NCI-H1417 treated with DMSO at 0.1 percent for 48 hours (cell line): ENCODE results near the gene VAV2.

Experiments
- DNase-seq: peaks from one replicate; lab custom pipeline; 2025; lab: John Stamatoyannopoulos, UW

VAV2 gene

DNA sequence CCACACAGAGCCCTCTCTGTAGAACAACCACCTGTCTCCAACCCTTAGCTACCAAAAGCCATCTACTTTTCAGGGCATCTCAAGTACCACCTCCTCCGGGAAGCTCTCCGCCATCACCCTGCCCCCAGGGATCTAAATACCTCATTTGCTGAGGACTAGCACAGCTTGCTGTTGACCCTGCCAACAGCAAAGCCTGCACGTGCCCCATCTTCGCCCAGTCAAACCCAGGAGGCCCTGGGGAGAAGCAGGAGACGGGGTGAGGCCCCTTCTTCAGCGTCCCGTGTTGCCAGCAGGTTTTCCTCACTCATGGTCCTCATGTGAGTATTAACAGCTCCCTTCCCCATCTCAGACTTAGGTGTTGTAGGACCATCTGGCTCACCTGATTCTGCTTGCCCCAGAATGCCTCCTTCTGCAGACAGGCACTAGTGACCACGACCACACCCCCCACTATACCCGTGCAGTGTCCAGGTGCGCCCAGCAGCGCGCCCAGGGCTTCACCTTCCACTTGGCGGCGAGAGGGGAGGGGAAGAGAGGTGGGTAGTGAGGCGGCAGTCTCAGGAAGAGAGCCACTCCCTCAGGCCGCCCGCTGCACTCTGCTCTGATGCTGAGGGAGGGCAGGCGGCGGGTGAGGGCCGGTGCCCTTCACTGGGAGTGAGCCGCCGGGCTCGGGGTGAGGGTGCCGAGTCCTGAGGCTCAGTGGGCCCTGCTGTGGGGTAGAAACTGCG is 11.1 kb downstream of the VAV2 start:
- no peak for DNase-seq

DNA sequence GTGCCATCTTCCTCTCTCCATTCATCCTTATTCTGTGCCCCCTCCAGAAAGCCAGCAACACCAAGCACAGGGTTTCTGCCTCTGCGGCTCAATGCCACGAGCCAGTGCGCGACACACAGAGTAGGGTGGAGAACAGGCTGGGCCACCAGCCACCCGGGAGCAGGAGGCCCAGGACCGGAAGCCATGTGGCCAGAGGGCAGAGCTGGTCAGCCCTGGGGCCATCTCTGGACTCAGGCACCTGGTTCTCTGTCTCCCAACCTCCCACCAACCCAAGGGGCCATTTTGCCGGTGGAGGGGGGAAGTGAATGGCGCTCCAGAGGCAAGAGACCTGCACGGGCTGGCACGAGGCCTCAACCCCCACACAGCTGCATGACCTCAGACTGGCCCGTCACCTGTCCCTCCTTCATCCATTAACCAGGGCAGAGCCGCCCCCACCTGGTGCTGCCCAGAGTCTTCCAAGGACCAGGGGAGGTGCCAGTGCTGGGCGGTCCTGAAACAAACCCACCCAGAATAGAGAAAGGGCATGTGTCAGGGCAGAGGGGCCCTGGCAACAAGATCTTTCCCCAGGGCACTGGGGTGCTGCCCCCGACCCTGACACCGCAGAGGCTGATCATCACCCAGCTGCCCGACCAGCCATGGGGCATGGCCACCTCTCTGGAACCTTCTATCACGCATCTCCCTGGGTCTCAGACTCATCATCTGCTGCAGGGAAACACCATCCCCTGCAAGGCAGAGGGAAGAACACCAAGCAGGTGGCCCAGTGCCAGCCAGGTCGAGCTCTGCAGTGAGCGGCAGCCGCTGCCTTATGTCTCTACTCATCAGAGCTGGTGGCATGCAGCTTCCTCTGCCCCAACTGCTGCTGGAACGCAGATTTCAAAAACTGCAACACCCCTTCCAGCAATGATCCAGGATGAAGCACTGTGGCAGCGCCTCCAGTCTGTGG is 11.9 kb downstream of the VAV2 start:
- no peak for DNase-seq

DNA sequence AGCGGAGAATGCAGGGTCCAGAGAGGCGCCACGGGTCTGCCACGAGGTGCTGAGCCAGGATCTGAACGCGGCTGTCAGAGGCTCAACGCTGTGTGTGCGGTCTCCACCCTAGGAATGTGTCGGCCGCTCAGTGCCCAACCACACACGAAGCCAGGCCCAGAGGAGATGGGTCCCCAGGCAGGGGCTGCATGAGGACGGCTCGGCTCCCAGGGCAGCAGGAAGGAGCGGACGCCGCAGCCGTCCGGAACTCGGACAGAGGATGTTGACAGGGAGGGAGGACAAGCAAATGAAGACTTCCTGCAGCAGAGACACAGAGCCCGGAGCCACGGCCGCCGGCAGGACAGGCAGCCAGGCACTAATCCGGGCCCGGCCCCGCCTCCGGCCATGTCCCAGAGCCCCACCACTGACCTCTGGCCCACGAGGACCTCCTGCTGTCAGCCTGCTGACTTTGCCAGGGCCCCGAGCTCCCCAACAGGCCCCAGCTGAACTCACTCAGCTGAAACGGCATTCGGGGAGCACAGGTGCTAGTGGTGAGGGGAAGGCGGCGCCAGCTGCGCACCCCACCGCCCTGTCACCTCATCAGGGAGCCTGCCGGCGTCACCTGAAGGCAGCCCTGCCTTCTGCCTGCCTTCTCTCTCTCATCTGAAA is 12.7 kb downstream of the VAV2 start:
- no peak for DNase-seq

DNA sequence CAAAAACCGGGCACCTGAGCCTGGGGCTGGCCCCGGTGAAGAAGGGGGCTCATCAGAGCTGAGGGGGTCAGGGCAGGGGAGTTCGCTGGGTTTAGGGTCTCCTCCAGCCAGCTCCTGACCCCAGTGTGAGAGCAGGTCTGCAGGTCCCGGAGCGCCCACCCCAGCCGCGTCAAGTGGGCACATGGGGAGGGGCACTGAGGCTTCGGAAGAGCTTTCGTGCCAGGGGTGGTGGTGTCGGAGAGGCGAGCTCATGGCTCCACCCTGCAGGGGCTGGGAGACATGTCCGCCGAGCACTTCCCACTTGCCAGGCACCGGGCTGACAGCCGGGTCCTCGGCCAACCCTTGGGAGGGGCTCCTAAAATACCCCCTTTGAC is 13.2 kb downstream of the VAV2 start:
- no peak for DNase-seq

DNA sequence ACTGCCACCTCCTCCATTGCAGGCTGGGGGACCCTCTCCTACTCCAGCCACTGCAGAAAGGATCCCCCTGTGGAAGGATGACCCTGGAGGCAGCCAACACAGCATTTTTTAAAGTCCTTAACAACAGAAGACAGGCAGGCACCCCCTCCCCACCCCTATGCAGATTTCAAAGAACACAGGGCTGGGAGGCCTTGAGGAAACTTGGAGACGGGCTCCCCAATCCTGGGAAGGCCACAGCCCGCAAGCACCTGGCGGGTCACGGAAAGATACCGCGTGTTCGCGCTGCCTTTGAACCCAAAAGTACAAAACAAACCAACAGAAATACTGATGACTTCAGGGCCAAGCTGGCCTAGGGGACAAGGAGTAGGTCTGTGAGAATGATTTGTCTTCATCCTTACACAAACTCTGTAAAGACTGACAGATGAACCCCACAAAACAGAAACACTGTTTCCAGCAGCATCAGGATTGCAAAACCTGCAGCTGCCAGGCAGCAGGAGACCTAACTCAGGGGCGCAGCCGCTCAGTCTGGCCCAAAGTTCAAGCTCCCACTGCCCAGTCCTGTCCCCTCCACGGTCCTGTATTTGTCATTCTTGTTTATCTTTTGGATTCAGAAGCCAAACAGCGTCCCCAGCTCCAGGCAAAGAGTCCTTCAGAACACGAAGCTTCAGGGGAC is 13.8 kb downstream of the VAV2 start:
- no peak for DNase-seq

DNA sequence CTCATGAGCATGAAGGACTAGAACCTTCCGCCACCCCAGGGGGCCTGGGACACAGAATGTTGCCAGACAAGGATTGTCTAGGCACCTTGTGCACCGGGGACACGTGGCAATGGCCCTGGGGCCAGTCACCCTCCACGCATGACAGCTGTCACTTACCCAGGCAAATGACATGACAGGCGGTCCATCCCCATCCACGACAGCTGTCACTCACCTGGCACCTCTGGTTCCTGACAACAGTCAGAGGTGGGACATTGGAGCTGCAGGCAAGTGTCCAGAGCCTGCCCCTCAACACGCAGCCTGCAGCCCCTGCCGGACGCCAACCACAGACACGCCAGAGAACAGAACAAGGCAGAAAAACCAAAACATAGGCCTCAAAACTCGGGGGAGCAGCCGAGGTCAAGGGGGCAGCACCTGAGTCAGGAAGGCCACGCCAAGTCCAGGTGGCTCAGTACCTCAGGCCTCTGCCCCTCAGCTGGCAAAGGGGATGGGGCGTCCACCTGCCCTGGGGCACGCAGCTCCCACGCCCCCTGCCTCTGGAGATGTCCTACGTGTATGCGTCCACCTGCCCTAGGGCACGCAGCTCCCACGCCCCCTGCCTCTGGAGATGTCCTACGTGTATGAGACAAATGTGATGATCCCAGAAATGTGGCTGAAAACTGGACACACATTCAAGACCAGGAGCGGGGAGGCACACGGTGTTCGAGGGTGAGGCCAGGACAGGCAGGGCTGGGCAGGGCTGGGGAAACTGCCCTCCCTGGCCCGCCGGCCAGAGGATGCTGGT is 14.5 kb downstream of the VAV2 start:
- DNase-seq: no peak

DNA sequence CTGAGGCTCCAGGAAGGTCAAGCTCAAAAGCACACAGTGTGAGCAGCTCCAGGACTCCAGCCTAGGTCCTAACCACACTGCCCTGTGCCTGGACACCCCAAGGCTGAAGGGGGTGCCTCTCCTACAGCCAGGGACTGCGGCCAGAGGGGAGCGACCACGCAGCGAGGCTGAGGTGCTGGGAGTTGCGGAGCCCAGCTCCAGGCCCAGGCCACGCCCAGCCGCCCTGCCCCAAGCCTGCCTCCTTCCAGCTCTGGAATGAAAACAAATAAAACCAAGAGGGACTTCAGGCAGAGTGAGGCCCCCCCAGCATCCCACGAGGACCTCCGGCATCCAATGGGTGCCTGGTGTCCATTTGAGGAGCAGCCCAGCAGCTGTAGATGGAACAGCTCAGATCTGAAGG is 15.2 kb downstream of the VAV2 start:
- DNase-seq: no peak

DNA sequence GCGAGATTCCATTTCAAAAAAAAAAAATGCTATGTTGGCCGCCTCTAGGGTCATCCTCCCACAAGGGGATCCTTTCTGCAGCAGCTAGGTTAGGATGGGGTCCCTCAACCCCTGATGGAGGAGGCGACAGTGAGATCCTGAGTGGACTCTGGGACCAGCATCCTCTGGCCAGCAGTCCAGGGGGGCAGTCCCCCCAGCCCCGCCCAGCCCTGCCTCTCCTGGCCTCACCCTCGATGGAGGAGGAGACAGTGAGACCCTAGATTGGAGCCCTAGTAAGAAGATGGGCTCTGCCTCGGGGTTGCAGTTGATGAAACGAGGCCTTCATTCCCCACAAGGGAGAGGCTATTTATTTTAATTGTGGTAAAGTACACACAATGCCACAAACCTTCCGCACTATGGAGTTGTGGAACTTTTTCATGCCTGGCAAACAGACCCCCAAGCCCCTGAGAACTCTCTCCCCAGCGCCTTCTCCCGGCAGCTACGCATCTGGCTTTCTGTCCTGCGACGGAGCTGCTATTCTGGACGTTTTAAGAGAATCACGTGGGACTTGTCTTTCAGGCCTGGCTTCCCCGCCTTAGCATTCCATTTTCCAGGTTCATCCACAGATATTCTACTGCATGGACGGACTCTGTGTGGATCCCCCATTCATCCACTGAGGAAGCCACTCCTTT is 15.8 kb downstream of the VAV2 start:
- DNase-seq: no peak

DNA sequence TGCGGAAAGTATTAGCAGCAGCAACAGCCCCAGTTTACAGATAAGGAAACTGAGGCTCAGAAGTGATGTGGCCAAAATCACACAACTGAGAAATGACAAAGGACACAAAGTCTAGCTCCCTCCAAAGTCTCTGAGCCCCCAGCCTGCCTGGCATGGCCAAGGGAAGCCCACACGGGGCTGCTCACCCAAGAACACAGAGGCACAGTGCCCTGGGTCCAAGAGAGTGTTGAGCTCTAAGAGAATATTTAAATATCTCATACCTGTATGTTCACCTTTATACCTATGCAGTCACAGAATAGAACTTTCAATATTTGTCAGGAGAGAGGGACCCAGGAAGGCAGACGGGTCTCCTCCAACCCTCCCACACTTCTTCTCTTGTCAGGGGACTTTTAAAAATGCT is 16.6 kb downstream of the VAV2 start:
- DNase-seq: no peak

DNA sequence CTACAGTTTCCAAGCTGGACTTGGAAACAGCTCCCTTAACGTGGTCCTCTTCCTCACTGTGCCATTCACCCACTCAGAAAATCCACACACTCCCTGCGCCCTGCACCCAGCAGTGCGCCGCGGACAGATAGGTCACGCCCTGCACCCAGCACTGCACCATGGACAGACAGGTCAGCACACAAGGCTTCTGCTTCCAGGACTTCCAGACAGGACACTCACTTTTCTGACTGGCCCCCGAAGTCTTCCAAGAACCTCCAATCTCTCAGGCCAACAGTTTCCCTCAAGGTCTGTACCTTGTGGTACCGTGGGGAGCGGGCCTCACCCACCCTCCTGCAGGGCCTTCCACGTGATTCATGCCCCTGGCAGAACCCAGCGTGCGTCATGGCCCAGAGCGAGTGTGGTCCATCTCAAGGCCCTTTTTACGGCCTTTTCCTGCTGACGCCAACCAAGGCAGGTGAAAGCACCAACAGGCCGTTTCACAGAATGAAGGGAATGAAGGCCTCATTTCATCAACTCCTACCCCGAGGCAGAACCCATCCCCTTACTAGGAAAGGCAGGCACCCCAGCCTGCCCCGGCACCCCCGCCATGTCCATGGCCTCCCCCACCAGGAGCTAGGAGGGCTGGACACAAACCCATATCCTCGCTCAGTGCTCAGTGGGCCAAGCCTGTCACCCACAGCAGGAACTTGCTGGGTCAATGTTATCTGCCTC is 17.3 kb downstream of the VAV2 start:
- DNase-seq: no peak

DNA sequence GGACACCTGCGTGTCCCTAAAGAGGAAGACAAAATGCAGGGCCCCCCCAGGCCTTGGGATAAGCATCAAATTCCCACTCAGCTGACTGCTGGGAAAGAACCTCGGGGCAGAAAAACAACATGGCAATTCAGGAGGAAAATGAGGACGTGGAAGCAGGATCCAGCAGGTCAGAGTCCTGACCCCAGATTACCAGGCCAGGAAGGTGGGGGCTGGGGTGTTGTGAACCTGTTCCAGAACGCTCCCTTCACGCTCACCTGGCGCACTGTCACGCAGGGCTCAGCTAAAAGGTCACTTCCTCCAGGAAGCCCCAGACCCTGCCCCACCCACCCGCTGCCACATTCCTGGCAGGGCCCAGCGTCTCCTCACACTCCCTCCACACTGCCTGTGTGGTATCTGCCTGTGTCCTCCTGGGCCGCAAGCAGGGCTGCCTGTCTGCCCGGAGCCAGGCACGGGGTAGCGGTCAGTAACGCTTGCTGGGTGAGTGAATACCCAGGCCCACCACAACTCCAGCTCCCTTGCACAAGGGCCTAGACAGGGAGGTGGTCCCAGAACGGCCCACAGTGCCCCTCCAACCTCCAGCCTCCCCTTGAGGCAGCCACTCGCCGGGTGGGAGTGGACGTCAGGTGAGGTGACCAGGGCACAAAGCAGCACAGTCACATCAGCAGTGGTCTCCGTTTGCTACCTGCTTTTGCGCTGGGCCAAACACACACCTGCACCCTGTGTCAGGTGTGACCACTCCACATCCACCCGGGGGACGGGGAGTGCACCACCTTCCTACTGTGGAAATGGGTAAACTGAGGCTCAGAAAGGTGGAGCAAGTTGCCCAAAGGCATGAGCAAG is 18.1 kb downstream of the VAV2 start:
- DNase-seq: no peak

DNA sequence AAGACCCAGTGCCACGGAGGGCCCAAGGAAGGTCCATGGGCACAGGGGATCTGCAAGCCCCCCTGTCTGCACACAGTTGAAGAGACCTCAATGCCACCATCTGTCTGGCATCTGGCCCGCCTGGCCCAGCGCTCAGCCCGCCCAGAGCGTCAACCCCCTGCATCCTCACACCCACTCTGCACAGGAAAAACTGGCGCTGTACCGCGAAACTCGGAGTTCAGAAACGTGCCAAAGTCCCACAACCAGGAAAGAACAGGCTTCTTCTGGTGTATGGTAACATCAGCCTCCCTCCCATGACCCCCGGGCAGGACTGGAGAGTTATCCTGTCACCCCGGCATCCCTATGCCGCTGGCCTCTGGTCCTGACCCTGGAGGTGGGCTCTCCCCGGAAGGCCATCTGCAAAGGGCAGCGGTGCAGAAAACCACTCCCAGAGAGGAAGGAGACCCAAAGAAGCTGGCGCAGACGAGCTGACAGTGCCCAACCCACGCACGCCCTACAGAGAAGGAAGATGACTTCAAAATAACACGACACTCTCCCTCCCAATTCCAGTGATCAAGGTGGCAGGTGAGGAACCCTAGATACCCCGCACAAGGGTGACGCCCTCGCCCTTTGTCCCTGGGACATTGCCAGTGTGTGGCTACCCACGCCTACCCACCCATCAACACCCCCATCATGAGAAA is 18.9 kb downstream of the VAV2 start:
- no peak for DNase-seq

DNA sequence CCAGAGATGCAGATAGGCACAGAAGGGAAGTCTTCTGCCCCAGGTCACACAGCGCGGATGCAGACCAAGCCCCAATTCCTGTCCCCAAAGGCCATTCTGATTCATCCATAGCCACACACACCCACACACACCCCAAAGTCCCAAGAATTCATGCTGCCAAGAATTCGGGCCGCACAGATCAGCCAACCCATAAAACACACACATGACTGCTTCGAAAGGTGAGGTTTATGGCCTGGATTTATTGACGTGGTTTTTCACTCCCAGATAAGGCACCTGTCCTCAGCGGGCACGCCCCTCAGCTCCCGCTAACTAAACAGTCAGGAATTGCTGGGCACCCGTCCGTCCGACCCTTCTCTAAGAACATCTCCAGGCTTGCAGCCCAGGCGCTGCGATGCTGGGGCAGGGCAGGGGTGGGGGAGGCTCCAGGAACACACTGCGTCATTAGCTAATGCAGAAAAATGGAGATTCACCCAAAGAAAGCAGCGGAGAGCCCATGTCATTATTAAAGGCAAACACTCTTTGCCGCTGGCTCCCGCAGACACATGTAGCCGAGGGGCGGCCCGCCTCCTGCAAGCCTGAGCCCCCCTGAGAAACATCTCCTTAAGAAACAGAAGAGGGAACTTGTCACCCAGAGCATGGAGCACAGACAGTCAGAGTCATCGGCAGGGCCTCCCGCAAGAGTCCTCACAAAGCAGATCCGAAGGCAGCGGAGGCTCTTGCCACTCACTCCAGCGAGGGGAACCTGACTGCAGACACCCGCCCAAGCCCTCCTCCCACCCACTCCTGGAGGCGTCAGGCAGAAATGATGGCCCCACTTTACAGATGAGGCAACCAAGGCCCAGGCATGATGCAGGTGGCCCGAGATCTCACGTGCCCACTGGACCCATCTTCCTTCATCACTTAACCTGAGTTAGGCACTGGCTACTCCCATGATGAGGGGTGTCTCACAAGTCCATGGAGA is 19.9 kb downstream of the VAV2 start:
- DNase-seq: no peak

DNA sequence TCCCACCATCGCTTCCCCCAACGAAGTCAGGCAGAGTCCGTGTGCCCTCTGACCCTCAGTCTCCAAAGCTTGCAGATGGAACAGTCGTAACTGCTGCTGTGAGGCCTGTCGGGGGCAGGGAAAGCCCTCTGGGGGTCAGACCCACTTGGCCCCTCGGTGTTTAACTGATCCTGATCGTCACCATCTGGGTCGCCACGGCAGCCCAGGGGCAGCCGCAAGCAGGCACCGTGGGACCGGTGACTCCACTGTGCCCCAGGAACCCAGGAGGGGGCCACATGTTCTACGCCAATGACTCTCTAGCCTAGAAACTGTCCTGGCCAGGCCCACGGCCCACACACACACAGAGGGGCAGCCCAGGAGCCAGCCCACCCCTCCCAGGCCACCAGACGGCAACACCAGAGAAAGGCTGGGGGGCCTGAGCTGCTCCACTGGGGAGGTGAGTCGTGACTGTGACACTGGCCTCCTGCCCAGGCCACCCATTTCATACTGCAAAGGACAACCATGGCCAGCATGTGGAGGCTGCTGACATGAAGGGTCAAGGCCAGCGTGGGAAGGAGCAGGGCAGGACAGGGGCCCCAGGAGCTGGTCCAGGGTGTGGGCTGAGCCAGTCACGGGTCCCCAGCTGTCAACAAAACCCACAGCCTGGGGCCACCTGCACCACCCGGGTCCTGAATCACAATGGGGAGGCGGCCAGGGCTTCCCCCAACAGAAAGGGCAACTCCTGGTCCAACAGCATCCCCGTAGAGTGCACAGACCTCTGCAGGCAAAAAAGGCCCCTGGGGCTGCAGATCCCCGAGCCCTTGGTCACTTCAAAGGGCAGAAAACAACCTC is 20.8 kb downstream of the VAV2 start:
- DNase-seq: no peak

DNA sequence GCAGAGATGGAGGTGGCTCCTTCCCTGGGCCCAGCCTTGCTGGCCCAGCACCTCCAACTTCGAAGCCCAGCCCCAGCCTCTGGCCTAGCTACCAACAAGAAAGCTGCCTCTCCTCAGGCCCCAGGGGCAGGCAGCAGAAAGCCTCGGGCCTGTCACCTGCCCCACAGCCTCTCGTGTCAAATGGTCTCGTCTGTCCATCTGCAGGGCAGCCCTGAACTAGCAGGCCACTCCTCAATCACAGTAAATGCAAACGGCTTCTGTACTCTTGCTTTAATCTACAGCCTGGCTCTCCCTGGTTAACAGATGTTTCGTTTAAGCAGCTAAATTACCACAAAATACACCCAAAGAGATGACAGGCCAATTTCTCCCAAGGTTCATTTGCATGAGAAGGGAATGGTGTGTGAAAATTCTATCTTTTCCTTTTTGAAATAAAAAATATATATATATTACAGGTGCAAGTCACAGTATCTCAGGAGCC is 21.5 kb downstream of the VAV2 start:
- no peak for DNase-seq
